ENCODE measurements around the gene CD47.

The CD47 gene

GRCh38 chr3:108035751-108036150 lies 55.1 kb downstream of the CD47 start:
- no peaks in the 10 kb centered on the region; the same call in 1 of the 2 replicates for H3K36me3 ChIP-seq (ENCODE audit: insufficient read depth, low read length)
- no peak overlapping the region for H3K9ac ChIP-seq (ENCODE audit: low read depth, low read length, poor library complexity, severe bottlenecking)
- no peaks in the 10 kb centered on the region for H3K27me3 ChIP-seq (ENCODE audit: insufficient read depth, low read length, poor library complexity, severe bottlenecking)
- H3K4me3 ChIP-seq (ENCODE audit: low read length, poor library complexity, severe bottlenecking): peak overlapping the region; percentile 19
- no peaks in the 10 kb centered on the region for H3F3A ChIP-seq (ENCODE audit: low read depth)
- peak overlapping the region; percentile 64 for H3K4me2 ChIP-seq (ENCODE audit: low read depth, low read length, poor library complexity, severe bottlenecking)
- peaks cover 14% of the 10 kb centered on the region for H3K4me1 ChIP-seq (ENCODE audit: insufficient read depth, low read length, poor library complexity, severe bottlenecking)
- H3K9me3 ChIP-seq (ENCODE audit: insufficient read depth, low read depth, low read length): no peaks in the 10 kb centered on the region
- H3K79me2 ChIP-seq (ENCODE audit: insufficient read depth, low read length): no peaks in the 10 kb centered on the region
- no peaks in the 10 kb centered on the region for H3K9me2 ChIP-seq (replicated peaks; ENCODE audit: low read depth, low read length)
- no peak overlapping the region for H2AFZ ChIP-seq (ENCODE audit: low read length)
- no peaks in the 10 kb centered on the region for H4K20me1 ChIP-seq (ENCODE audit: insufficient read depth, low read length, poor library complexity, severe bottlenecking)
- TF ChIP-seq, protein P1, sequence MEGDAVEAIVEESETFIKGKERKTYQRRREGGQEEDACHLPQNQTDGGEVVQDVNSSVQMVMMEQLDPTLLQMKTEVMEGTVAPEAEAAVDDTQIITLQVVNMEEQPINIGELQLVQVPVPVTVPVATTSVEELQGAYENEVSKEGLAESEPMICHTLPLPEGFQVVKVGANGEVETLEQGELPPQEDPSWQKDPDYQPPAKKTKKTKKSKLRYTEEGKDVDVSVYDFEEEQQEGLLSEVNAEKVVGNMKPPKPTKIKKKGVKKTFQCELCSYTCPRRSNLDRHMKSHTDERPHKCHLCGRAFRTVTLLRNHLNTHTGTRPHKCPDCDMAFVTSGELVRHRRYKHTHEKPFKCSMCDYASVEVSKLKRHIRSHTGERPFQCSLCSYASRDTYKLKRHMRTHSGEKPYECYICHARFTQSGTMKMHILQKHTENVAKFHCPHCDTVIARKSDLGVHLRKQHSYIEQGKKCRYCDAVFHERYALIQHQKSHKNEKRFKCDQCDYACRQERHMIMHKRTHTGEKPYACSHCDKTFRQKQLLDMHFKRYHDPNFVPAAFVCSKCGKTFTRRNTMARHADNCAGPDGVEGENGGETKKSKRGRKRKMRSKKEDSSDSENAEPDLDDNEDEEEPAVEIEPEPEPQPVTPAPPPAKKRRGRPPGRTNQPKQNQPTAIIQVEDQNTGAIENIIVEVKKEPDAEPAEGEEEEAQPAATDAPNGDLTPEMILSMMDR (conservative IDR thresholded peaks at IDR 0.05; ENCODE audit: low read length): no peak

- Histone ChIP-seq H3K27me3 (ENCODE audit: insufficient read depth, low read length, poor library complexity, severe bottlenecking) (no peaks in the 10 kb centered on the region), H2AFZ (ENCODE audit: low read length) (no peak overlapping the region), H3K4me1 (ENCODE audit: insufficient read depth, low read length, poor library complexity, severe bottlenecking) (peaks cover 18% of the 10 kb centered on the region), H3K36me3 (ENCODE audit: insufficient read depth, low read length) (no peaks in the 10 kb centered on the region), H4K20me1 (ENCODE audit: insufficient read depth, low read length, poor library complexity, severe bottlenecking) (no peaks in the 10 kb centered on the region), H3K79me2 (ENCODE audit: insufficient read depth, low read length) (no peaks in the 10 kb centered on the region), H3K9ac (ENCODE audit: low read depth, low read length, poor library complexity, severe bottlenecking) (no peak overlapping the region), H3F3A (ENCODE audit: low read depth) (no peaks in the 10 kb centered on the region), H3K9me2 (replicated peaks; ENCODE audit: low read depth, low read length) (no peaks in the 10 kb centered on the region), H3K4me2 (ENCODE audit: low read depth, low read length, poor library complexity, severe bottlenecking) (no peak overlapping the region), H3K9me3 (ENCODE audit: insufficient read depth, low read depth, low read length) (no peaks in the 10 kb centered on the region), H3K4me3 (ENCODE audit: low read length, poor library complexity, severe bottlenecking) (no peak overlapping the region)
- no peak for TF ChIP-seq EZH2phosphoT487 (IDR thresholded peaks at IDR 0.05; ENCODE audit: borderline replicate concordance)
- TF ChIP-seq, protein P1 (conservative IDR thresholded peaks at IDR 0.05; ENCODE audit: low read length): no peak
These were observed 58.9 kb downstream of the CD47 start for GRCh38 chr3:108031895-108032294.

- H3K9me2 ChIP-seq (replicated peaks; ENCODE audit: low read depth, low read length): no peaks in the 10 kb centered on the region
- no peak overlapping the region for H3K4me3 ChIP-seq (ENCODE audit: low read length, poor library complexity, severe bottlenecking)
- H3K36me3 ChIP-seq (ENCODE audit: insufficient read depth, low read length): no peaks in the 10 kb centered on the region
- H4K20me1 ChIP-seq (ENCODE audit: insufficient read depth, low read length, poor library complexity, severe bottlenecking): no peaks in the 10 kb centered on the region
- TF ChIP-seq, protein P1 (conservative IDR thresholded peaks at IDR 0.05; ENCODE audit: low read length): no peak
- TF ChIP-seq EZH2phosphoT487 (IDR thresholded peaks at IDR 0.05; ENCODE audit: borderline replicate concordance): no peak
- H3K27me3 ChIP-seq (ENCODE audit: insufficient read depth, low read length, poor library complexity, severe bottlenecking): no peaks in the 10 kb centered on the region
- H2AFZ ChIP-seq (ENCODE audit: low read length): no peak overlapping the region
- H3K79me2 ChIP-seq (ENCODE audit: insufficient read depth, low read length): no peaks in the 10 kb centered on the region
- no peak overlapping the region for H3K4me2 ChIP-seq (ENCODE audit: low read depth, low read length, poor library complexity, severe bottlenecking)
- no peaks in the 10 kb centered on the region for H3K9me3 ChIP-seq (ENCODE audit: insufficient read depth, low read depth, low read length)
- no peak overlapping the region for H3K9ac ChIP-seq (ENCODE audit: low read depth, low read length, poor library complexity, severe bottlenecking)
- H3F3A ChIP-seq (ENCODE audit: low read depth): no peaks in the 10 kb centered on the region
- peaks cover 13% of the 10 kb centered on the region for H3K4me1 ChIP-seq (ENCODE audit: insufficient read depth, low read length, poor library complexity, severe bottlenecking)
These were observed 59.9 kb downstream of the CD47 start for GRCh38 chr3:108030960-108031359.

All from Loucy (cell line).